ENCODE measurements around the gene C1orf146. TPM values are rescaled to one million over a fixed set of nuclear protein-coding genes. Genes with fewer than 3 reads are reported as not detected.

C1orf146 gene, protein sequence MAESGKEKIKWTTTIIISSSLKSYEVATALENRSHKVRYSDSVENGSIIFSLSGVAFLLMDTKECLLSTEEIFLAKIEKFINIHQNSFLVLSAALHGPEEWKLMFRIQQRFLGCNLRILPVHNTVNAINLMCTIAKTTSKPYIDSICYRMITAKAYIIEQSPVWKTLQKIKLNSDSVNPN
- not detected for total RNA-seq
- long read RNA-seq: 0 reads

DNA sequence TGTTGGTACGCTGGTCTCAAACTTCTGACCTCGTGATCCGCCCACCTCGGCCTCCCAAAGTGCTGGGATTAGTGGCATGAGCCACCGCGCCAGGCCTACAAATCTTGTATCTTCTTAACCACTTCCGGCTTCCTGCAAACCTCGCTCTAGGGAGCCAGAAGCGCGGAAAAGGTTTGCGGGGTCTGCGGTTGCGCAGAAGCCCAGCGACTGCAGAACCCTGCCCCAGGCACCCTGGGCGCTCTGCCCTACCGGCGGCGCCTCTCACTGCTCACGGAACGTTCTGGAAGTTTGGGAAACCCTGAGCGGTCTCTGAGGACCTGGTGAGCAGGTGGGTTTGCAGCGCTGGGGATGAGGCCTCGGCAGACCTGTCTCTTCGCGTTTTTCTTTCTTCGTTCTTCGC is at the start of gene C1orf146:
Gene C1orf146, plus strand, starts transcription at position 195 of the 400 bp plus-strand sequence. CDS start 13,506 bp downstream, outside the sequence.
- H3K4me3 ChIP-seq: no peak within 1 kb of the TSS
- no peak for ATAC-seq
- intact Hi-C loops (cut with DNase I): no loop called here
- no peaks in the 10 kb centered on the region for H3K4me1 ChIP-seq
- DNase-seq: no peak
- H3K27ac ChIP-seq: no peak within 1 kb of the TSS
- TF ChIP-seq, protein P1, sequence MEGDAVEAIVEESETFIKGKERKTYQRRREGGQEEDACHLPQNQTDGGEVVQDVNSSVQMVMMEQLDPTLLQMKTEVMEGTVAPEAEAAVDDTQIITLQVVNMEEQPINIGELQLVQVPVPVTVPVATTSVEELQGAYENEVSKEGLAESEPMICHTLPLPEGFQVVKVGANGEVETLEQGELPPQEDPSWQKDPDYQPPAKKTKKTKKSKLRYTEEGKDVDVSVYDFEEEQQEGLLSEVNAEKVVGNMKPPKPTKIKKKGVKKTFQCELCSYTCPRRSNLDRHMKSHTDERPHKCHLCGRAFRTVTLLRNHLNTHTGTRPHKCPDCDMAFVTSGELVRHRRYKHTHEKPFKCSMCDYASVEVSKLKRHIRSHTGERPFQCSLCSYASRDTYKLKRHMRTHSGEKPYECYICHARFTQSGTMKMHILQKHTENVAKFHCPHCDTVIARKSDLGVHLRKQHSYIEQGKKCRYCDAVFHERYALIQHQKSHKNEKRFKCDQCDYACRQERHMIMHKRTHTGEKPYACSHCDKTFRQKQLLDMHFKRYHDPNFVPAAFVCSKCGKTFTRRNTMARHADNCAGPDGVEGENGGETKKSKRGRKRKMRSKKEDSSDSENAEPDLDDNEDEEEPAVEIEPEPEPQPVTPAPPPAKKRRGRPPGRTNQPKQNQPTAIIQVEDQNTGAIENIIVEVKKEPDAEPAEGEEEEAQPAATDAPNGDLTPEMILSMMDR (IDR thresholded peaks at IDR 0.05): no peak
- no peaks in the 10 kb centered on the region for H3K36me3 ChIP-seq
- no peaks in the 10 kb centered on the region for H3K27me3 ChIP-seq
- no peaks in the 10 kb centered on the region for H3K9me3 ChIP-seq

DNA sequence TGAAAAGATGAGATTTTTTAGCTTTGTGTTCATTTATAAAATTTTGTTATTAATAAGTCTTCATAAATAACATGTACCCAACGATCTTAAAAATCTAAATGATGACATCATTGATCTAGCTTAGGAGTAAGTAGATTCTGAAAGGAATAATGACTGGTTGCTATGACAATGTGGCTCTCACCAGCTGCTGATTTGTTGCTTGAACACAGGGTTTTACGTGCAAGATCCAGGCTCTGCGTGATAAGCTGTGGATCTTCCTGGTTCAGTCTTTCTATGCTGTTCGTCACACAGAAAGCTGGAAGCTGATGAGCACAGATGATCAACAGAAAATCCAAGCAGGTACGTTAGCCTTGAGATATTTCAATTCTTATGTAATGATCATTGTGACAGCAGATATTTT is 49.1 kb upstream of the C1orf146 start:
- no peaks in the 10 kb centered on the region for H3K9me3 ChIP-seq
- ATAC-seq (no peak), DNase-seq (no peak)
- H3K27me3 ChIP-seq: no peaks in the 10 kb centered on the region
- H3K4me1 ChIP-seq: no peaks in the 10 kb centered on the region
- TF ChIP-seq, protein P1 (IDR thresholded peaks at IDR 0.05): no peak
- no peak overlapping the region for H3K4me3 ChIP-seq
- H3K36me3 ChIP-seq: no peaks in the 10 kb centered on the region
- intact Hi-C loops (cut with DNase I): no loop called here
- no peak overlapping the region for H3K27ac ChIP-seq

- intact Hi-C loops (cut with DNase I): no loop called here
- ATAC-seq: no peak
- Histone ChIP-seq H3K9me3 (no peaks in the 10 kb centered on the region), H3K36me3 (no peaks in the 10 kb centered on the region), H3K4me3 (no peak overlapping the region), H3K4me1 (no peaks in the 10 kb centered on the region), H3K27me3 (no peaks in the 10 kb centered on the region), H3K27ac (no peak overlapping the region)
- DNase-seq: no peak
- TF ChIP-seq, protein P1 (IDR thresholded peaks at IDR 0.05): no peak
Observed at GRCh38 chr1:92169214-92170005, 48.3 kb upstream of the C1orf146 start.

GRCh38 chr1:92184632-92185031 is 33.1 kb upstream of the C1orf146 start:
- Histone ChIP-seq H3K27ac (no peak overlapping the region), H3K27me3 (no peaks in the 10 kb centered on the region), H3K4me1 (no peaks in the 10 kb centered on the region), H3K36me3 (peaks cover 13% of the 10 kb centered on the region), H3K9me3 (no peaks in the 10 kb centered on the region), H3K4me3 (no peak overlapping the region)
- DNase-seq: no peak
- intact Hi-C loops (cut with DNase I): no loop called here
- TF ChIP-seq, protein P1 (IDR thresholded peaks at IDR 0.05): no peak
- ATAC-seq: no peak

DNA sequence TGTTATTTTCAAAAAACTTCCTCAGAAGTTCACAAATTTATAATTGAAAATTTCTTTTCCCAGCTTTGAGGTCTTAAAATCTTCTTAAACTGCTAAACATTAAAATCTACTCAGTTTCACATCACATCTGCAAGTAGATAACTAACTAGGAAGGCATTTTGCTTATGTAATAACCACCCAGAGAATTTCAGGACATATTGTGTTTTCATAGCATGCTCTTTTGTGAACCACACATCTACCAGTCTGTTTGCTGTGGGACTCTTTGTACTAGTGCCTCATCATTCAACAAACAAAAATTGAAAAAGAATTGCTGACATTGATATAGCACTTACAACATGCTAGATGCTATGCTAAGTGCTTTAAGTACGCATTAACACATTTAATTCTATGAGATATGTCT is 31.6 kb upstream of the C1orf146 start:
- no peaks in the 10 kb centered on the region for H3K27me3 ChIP-seq
- no peaks in the 10 kb centered on the region for H3K9me3 ChIP-seq
- DNase-seq (no peak), ATAC-seq (no peak)
- H3K4me1 ChIP-seq: no peaks in the 10 kb centered on the region
- H3K4me3 ChIP-seq: no peak overlapping the region
- H3K27ac ChIP-seq: no peak overlapping the region
- TF ChIP-seq, protein P1 (IDR thresholded peaks at IDR 0.05): no peak
- H3K36me3 ChIP-seq: peaks cover 4% of the 10 kb centered on the region
- intact Hi-C loops (cut with DNase I): no loop called here

Measured in upper lobe of right lung (tissue), 1 donor.